ENCODE measurements around the gene HDDC3. TPM values are rescaled to one million over a fixed set of nuclear protein-coding genes. Genes with fewer than 3 reads are reported as not detected.

Gene HDDC3
- total and polyA plus RNA-seq, 2 donors (not counting 3 experiments of a cell fraction or from before 2014, with no cell fraction given) = 16.0 to 20.2 TPM

DNA sequence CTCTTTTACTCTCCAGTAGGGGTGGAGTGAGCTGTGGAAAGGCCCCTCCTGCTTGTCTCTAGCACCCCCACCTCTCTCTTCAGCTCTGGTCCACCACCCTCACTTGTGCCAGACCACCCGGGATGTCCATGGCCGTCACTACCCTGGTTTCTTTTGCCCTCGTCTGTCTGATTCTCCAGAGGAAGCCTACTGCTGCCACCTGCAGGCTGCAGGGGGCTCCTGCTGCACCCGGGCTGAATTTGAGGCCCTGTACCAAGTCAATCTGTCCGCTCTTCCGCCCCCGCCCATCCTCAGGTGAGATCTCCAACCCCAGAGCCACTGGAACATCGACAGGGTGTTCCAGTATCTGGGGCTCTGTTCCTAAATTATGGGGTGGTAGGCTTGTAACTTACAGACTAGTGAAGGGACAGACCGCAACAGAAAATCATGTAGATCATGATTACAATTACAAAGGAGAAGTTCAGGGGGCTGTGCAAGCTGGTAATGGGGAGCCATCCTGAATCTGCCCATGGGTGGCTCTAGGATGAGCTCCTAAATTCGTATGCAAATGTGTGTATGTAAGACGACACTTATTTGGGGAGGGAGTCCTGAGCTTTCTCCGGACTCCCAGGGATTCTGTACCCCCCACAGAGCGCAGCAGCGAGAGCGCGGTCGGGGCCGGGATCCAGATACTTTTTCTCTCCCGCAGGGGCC, 2.1 kb upstream of the HDDC3 start:
- TF ChIP-seq POLR2AphosphoS5 (IDR thresholded peaks at IDR 0.05; ENCODE audit: insufficient read depth, low read depth, low read length) (no peak), GATA2 (IDR thresholded peaks at IDR 0.05; ENCODE audit: insufficient read depth, insufficient read length, low read depth, low read length) (no peak), MAX (IDR thresholded peaks at IDR 0.05; ENCODE audit: insufficient read depth, insufficient read length) (no peak), POLR2A (IDR thresholded peaks at IDR 0.05; ENCODE audit: low read depth, low read length) (no peak), FOS (IDR thresholded peaks at IDR 0.05; ENCODE audit: borderline replicate concordance, insufficient read depth, low read length) (no peak)
- TF ChIP-seq, protein P1, sequence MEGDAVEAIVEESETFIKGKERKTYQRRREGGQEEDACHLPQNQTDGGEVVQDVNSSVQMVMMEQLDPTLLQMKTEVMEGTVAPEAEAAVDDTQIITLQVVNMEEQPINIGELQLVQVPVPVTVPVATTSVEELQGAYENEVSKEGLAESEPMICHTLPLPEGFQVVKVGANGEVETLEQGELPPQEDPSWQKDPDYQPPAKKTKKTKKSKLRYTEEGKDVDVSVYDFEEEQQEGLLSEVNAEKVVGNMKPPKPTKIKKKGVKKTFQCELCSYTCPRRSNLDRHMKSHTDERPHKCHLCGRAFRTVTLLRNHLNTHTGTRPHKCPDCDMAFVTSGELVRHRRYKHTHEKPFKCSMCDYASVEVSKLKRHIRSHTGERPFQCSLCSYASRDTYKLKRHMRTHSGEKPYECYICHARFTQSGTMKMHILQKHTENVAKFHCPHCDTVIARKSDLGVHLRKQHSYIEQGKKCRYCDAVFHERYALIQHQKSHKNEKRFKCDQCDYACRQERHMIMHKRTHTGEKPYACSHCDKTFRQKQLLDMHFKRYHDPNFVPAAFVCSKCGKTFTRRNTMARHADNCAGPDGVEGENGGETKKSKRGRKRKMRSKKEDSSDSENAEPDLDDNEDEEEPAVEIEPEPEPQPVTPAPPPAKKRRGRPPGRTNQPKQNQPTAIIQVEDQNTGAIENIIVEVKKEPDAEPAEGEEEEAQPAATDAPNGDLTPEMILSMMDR (IDR thresholded peaks at IDR 0.05; ENCODE audit: extremely low read depth in 1 of 2, insufficient read depth in 1 of 2, low read depth in 1 of 2, low read length in 2 of 2) = peak; percentile 91 to 96
- intact Hi-C loops (cut with micrococcal nuclease) (loop anchor here (1.0 to 5.0 kb wide), 5 partner anchors 31 to 432 kb away; partner anchors contain the start of genes BLM and MAN2A2), dilution Hi-C loops (cut with MboI; ENCODE audit: extremely low pct_ligation_motif_present, low sequenced_read_pairs) (no loop called here)

More for the DNA sequence above, 2.1 kb upstream of the HDDC3 start:
- H3K27me3 ChIP-seq (ENCODE audit: control insufficient read depth in 2 of 2, insufficient read depth in 2 of 2, low read length in 2 of 2) = no peaks in the 10 kb centered on the region
- no peak overlapping the region for H3K27ac ChIP-seq (ENCODE audit: insufficient read depth, low read depth, low read length)
- POLR2A ChIA-PET = no interaction called here
- no peaks in the 10 kb centered on the region for H3K9me1 ChIP-seq (replicated peaks; ENCODE audit: control insufficient read depth, extremely low read depth, insufficient read depth, low read length)
- H3K4me3 ChIP-seq (replicated peaks in 1 of 3; ENCODE audit: insufficient read depth in 1 of 3, low read depth in 1 of 3, low read length in 3 of 3) = peak overlapping the region; percentile 38 to 83 (median 76)
- H3K79me2 ChIP-seq (ENCODE audit: control insufficient read depth, insufficient read depth, low read length) = peaks cover 17% of the 10 kb centered on the region
- no TSS peak for BruUV-seq (replicated peaks)
- CTCF ChIA-PET = interaction anchor here (1.0 to 8.1 kb wide), 11 partner anchors 9 to 292 kb away, joined by 3 to 66 read pairs (median 7); partner anchors contain the start of genes FES, MAN2A2 and RCCD1
- H2AFZ ChIP-seq (ENCODE audit: low read depth, low read length) = peak overlapping the region; percentile 90
- DNase-seq (ENCODE audit: low read depth, low spot score) = peak; percentile 73
- H4K20me1 ChIP-seq (replicated peaks; ENCODE audit: control insufficient read depth, extremely low read depth, insufficient read depth, low read length) = no peaks in the 10 kb centered on the region
- peak overlapping the region; percentile 74 for H3K9ac ChIP-seq (replicated peaks; ENCODE audit: extremely low read depth, insufficient read depth, low read length)
- H3K36me3 ChIP-seq (ENCODE audit: control insufficient read depth in 2 of 2, extremely low read depth in 1 of 2, insufficient read depth in 2 of 2, low read length in 2 of 2) = peaks cover 3 to 5% of the 10 kb centered on the region in 2 experiments
- FAIRE-seq = peak; percentile 93
- peak overlapping the region; percentile 69 for H3K4me2 ChIP-seq (ENCODE audit: insufficient read depth, low read length)
- no peaks in the 10 kb centered on the region for H3K9me3 ChIP-seq (replicated peaks; ENCODE audit: control insufficient read depth, insufficient read depth, low read length)
- H3K4me1 ChIP-seq (ENCODE audit: control insufficient read depth, extremely low read depth, insufficient read depth, low read length) = peaks cover 36% of the 10 kb centered on the region
